Measurements from ENCODE around the gene CD6.

DNA sequence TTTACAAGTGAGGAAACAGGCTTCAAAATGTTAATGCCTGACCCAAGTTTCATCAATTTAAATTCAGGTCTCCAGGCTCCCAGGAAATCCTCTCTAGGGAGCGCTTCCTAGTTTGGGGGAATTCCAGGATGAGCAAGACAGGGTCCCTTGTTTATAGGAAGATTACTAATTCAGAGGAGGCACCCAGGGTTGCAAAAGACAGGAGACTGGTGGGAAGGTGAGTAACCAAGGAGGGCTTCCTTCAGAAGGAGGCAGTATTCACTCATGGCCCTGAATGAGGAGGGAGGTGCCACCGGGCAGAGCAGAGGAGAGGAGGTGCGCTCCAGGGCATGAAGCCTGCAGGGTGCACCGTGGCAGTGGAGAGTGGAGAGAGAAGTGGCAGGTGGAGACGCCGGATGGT lies 45.6 kb upstream of the CD6 start:
- TF ChIP-seq, protein P1, sequence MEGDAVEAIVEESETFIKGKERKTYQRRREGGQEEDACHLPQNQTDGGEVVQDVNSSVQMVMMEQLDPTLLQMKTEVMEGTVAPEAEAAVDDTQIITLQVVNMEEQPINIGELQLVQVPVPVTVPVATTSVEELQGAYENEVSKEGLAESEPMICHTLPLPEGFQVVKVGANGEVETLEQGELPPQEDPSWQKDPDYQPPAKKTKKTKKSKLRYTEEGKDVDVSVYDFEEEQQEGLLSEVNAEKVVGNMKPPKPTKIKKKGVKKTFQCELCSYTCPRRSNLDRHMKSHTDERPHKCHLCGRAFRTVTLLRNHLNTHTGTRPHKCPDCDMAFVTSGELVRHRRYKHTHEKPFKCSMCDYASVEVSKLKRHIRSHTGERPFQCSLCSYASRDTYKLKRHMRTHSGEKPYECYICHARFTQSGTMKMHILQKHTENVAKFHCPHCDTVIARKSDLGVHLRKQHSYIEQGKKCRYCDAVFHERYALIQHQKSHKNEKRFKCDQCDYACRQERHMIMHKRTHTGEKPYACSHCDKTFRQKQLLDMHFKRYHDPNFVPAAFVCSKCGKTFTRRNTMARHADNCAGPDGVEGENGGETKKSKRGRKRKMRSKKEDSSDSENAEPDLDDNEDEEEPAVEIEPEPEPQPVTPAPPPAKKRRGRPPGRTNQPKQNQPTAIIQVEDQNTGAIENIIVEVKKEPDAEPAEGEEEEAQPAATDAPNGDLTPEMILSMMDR (IDR thresholded peaks at IDR 0.05 in 2 of 3, conservative IDR thresholded peaks at IDR 0.05 in 1 of 3; ENCODE audit: control insufficient read depth in 2 of 3, extremely low read depth in 1 of 3, insufficient read depth in 1 of 3, low read depth in 3 of 3, low read length in 3 of 3) = no peak; a peak in 1 of 6 replicates
- TF ChIP-seq POLR2A (IDR thresholded peaks at IDR 0.05; ENCODE audit: low read depth, low read length) (no peak), POLR2AphosphoS2 (IDR thresholded peaks at IDR 0.05; ENCODE audit: low read depth, low read length) (no peak), EZH2 (IDR thresholded peaks at IDR 0.05; ENCODE audit: borderline replicate concordance, control insufficient read depth, low read depth, low read length) (no peak), MEF2A (IDR thresholded peaks at IDR 0.05; ENCODE audit: insufficient read depth, low read depth, low read length) (no peak), BHLHE40 (IDR thresholded peaks at IDR 0.05; ENCODE audit: borderline replicate concordance in 1 of 2, low read depth in 2 of 2, low read length in 1 of 2) (no peak), NBN (IDR thresholded peaks at IDR 0.05) (no peak), RFX5 (IDR thresholded peaks at IDR 0.05; ENCODE audit: low read depth, low read length) (no peak)
- TF ChIP-seq, protein P2, sequence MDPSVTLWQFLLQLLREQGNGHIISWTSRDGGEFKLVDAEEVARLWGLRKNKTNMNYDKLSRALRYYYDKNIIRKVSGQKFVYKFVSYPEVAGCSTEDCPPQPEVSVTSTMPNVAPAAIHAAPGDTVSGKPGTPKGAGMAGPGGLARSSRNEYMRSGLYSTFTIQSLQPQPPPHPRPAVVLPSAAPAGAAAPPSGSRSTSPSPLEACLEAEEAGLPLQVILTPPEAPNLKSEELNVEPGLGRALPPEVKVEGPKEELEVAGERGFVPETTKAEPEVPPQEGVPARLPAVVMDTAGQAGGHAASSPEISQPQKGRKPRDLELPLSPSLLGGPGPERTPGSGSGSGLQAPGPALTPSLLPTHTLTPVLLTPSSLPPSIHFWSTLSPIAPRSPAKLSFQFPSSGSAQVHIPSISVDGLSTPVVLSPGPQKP (IDR thresholded peaks at IDR 0.05; ENCODE audit: low read depth, low read length) = no peak
- TF ChIP-seq, protein P3, sequence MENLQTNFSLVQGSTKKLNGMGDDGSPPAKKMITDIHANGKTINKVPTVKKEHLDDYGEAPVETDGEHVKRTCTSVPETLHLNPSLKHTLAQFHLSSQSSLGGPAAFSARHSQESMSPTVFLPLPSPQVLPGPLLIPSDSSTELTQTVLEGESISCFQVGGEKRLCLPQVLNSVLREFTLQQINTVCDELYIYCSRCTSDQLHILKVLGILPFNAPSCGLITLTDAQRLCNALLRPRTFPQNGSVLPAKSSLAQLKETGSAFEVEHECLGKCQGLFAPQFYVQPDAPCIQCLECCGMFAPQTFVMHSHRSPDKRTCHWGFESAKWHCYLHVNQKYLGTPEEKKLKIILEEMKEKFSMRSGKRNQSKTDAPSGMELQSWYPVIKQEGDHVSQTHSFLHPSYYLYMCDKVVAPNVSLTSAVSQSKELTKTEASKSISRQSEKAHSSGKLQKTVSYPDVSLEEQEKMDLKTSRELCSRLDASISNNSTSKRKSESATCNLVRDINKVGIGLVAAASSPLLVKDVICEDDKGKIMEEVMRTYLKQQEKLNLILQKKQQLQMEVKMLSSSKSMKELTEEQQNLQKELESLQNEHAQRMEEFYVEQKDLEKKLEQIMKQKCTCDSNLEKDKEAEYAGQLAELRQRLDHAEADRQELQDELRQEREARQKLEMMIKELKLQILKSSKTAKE (IDR thresholded peaks at IDR 0.05; ENCODE audit: low read depth, poor library complexity, severe bottlenecking) = no peak
